ENCODE data around the gene PSMC3. TPM values are rescaled to one million over a fixed set of nuclear protein-coding genes. Genes with fewer than 3 reads are reported as not detected.

Gene PSMC3
- total and polyA plus RNA-seq, 2 of the 13 experiments (the other 11 are each of a cell fraction or from before 2014, with no cell fraction given), result 75.8 to 214 TPM

DNA sequence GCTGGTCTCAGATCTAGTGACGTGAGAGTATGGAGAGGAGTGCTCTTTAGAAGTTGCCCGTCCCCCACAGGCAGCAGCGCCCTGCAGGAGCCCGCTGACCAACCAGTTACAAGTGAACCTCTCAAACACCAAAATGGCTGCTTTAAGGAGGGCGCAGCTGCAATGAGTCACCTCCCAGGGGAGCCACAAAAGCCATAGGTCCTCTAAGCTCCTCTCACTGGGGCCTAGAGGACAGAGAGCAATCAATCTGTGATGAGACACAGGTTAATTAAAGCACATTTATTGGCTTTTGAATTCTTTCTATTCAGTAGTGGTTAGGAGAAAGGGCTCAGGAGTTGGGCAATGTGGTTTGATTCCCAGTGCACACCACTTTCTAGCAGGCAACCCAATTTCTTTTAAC lies 38.2 kb upstream of the PSMC3 start (continued):
- TF ChIP-seq, protein P1, sequence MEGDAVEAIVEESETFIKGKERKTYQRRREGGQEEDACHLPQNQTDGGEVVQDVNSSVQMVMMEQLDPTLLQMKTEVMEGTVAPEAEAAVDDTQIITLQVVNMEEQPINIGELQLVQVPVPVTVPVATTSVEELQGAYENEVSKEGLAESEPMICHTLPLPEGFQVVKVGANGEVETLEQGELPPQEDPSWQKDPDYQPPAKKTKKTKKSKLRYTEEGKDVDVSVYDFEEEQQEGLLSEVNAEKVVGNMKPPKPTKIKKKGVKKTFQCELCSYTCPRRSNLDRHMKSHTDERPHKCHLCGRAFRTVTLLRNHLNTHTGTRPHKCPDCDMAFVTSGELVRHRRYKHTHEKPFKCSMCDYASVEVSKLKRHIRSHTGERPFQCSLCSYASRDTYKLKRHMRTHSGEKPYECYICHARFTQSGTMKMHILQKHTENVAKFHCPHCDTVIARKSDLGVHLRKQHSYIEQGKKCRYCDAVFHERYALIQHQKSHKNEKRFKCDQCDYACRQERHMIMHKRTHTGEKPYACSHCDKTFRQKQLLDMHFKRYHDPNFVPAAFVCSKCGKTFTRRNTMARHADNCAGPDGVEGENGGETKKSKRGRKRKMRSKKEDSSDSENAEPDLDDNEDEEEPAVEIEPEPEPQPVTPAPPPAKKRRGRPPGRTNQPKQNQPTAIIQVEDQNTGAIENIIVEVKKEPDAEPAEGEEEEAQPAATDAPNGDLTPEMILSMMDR (CRISPR knock-in tag; IDR thresholded peaks at IDR 0.05), result no peak
- TF ChIP-seq NAIF1 (CRISPR knock-in tag; IDR thresholded peaks at IDR 0.05; ENCODE audit: borderline replicate concordance) (no peak), ZNF792 (CRISPR knock-in tag; IDR thresholded peaks at IDR 0.05) (no peak), MXI1 (IDR thresholded peaks at IDR 0.05; ENCODE audit: borderline replicate concordance, low read depth, low read length) (no peak)

DNA sequence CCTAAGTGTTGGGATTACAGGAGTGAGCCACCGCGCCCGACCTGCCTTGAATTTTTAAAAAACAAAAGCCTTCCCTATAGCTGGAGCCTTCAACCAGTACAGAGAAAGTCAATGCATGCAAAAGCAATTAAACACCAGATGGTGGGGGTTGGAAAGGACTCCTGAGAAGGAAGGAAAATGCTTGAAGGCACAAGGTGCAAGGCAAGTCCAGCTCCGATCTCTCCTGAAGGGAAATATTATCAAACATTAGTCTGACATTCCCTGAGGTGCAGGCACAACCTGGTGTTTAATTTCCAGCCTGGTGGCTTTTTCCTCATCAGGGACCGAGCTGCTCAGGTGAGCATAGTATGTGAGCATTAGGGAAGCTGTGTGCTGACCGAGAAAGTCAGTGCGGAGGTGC lies 35.6 kb upstream of the PSMC3 start:
- POLR2A ChIA-PET, result no interaction called here
- BruUV-seq (replicated peaks), result no TSS peak
- Histone ChIP-seq H3K27ac (ENCODE audit: extremely low read length, insufficient read depth, low read length) (no peak overlapping the region), H3K27me3 (ENCODE audit: control insufficient read depth in 1 of 2, insufficient read depth in 2 of 2, low read length in 2 of 2) (no peaks in the 10 kb centered on the region), H3K4me3 (replicated peaks in 1 of 3; ENCODE audit: insufficient read depth in 1 of 3, low read depth in 2 of 3, low read length in 3 of 3) (no peak overlapping the region), H3K79me2 (ENCODE audit: insufficient read depth, low read length) (no peaks in the 10 kb centered on the region), H3K9me3 (ENCODE audit: low read length) (no peaks in the 10 kb centered on the region), H4K20me1 (ENCODE audit: insufficient read depth, low read length) (no peaks in the 10 kb centered on the region), H3K9ac (ENCODE audit: insufficient read depth, low read depth, low read length) (no peak overlapping the region), H3K36me3 (replicated peaks in 1 of 2; ENCODE audit: control insufficient read depth in 1 of 2, insufficient read depth in 2 of 2, low read length in 2 of 2) (peaks cover 2 to 25% of the 10 kb centered on the region in 2 experiments; a peak in 3 of 5 replicates), H2AFZ (ENCODE audit: low read length) (no peak overlapping the region), H3K4me1 (ENCODE audit: insufficient read depth, low read length) (no peaks in the 10 kb centered on the region), H3K4me2 (ENCODE audit: low read depth, low read length) (no peak overlapping the region)
- DNase-seq (ENCODE audit: low spot score), result no peak
- intact Hi-C loops (cut with micrococcal nuclease; ENCODE audit: unreplicated experiment) (no loop called here), in situ Hi-C loops (cut with HindIII; ENCODE audit: extremely low pct_ligation_motif_present, low pct_unique_long_range_greater_than_20kb) (no loop called here)
- no peak for ATAC-seq
- 94% methylated on average over 7 of the region's 7 CpGs for WGBS (ENCODE audit: low lambda C conversion rate)
- no peak for FAIRE-seq
- CTCF ChIA-PET (ENCODE audit: low intra/inter-chr PET ratio, low total read pairs), result no interaction called here
- TF ChIP-seq RBFOX2 (IDR thresholded peaks at IDR 0.05; ENCODE audit: low read depth, low read length) (no peak), GZF1 (CRISPR knock-in tag; IDR thresholded peaks at IDR 0.05) (no peak), RBM22 (optimal IDR thresholded peaks at IDR 0.05; ENCODE audit: low read length) (no peak), FOXA1 (IDR thresholded peaks at IDR 0.05) (no peak), FOXA1 (CRISPR knock-in tag; IDR thresholded peaks at IDR 0.05) (no peak), SRSF1 (optimal IDR thresholded peaks at IDR 0.05; ENCODE audit: low read depth, low read length) (no peak), ZNF496 (CRISPR knock-in tag; IDR thresholded peaks at IDR 0.05; ENCODE audit: insufficient replicate concordance) (no peak)
- TF ChIP-seq, protein P2, sequence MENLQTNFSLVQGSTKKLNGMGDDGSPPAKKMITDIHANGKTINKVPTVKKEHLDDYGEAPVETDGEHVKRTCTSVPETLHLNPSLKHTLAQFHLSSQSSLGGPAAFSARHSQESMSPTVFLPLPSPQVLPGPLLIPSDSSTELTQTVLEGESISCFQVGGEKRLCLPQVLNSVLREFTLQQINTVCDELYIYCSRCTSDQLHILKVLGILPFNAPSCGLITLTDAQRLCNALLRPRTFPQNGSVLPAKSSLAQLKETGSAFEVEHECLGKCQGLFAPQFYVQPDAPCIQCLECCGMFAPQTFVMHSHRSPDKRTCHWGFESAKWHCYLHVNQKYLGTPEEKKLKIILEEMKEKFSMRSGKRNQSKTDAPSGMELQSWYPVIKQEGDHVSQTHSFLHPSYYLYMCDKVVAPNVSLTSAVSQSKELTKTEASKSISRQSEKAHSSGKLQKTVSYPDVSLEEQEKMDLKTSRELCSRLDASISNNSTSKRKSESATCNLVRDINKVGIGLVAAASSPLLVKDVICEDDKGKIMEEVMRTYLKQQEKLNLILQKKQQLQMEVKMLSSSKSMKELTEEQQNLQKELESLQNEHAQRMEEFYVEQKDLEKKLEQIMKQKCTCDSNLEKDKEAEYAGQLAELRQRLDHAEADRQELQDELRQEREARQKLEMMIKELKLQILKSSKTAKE (CRISPR knock-in tag; IDR thresholded peaks at IDR 0.05; ENCODE audit: borderline replicate concordance), result no peak
- TF ChIP-seq, protein P3, sequence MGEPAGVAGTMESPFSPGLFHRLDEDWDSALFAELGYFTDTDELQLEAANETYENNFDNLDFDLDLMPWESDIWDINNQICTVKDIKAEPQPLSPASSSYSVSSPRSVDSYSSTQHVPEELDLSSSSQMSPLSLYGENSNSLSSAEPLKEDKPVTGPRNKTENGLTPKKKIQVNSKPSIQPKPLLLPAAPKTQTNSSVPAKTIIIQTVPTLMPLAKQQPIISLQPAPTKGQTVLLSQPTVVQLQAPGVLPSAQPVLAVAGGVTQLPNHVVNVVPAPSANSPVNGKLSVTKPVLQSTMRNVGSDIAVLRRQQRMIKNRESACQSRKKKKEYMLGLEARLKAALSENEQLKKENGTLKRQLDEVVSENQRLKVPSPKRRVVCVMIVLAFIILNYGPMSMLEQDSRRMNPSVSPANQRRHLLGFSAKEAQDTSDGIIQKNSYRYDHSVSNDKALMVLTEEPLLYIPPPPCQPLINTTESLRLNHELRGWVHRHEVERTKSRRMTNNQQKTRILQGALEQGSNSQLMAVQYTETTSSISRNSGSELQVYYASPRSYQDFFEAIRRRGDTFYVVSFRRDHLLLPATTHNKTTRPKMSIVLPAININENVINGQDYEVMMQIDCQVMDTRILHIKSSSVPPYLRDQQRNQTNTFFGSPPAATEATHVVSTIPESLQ (CRISPR knock-in tag; conservative IDR thresholded peaks at IDR 0.05), result no peak
